GM12801 (cell line): ENCODE data around the gene PLXNA3.

Experiments used
- TF ChIP-seq, protein P1 (sequence below): IDR thresholded peaks from one replicate; pipeline ENCODE4 v1.5.1; 2011; ENCODE audit warnings: control low read depth; ENCODE audit not compliant: insufficient read length; ENCODE audit errors: extremely low read depth

The PLXNA3 gene

DNA sequence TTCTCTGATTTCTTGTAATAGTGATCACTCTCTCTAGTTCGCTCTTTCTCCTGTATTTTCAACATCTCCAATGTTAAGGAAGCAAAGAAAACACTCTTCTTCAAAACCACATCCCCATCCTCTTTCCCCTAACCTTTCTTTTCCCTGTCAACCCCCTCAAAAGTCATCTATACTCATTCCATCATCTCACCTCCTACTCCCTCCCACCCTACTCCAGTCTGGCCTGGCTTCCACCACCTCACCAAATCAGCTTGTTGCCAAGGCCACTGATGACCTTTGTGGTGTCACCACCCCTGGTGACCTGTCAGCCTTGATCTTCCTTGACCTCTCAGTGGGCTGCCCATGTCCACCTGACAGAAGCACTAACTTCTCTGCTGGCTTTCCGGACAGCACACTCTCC lies 55.6 kb downstream of the PLXNA3 start:
- TF ChIP-seq, protein P1, sequence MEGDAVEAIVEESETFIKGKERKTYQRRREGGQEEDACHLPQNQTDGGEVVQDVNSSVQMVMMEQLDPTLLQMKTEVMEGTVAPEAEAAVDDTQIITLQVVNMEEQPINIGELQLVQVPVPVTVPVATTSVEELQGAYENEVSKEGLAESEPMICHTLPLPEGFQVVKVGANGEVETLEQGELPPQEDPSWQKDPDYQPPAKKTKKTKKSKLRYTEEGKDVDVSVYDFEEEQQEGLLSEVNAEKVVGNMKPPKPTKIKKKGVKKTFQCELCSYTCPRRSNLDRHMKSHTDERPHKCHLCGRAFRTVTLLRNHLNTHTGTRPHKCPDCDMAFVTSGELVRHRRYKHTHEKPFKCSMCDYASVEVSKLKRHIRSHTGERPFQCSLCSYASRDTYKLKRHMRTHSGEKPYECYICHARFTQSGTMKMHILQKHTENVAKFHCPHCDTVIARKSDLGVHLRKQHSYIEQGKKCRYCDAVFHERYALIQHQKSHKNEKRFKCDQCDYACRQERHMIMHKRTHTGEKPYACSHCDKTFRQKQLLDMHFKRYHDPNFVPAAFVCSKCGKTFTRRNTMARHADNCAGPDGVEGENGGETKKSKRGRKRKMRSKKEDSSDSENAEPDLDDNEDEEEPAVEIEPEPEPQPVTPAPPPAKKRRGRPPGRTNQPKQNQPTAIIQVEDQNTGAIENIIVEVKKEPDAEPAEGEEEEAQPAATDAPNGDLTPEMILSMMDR = no peak

GRCh38 chrX:154515090-154515965 lies 57.2 kb downstream of the PLXNA3 start:
- TF ChIP-seq, protein P1 = no peak

- TF ChIP-seq, protein P1 = no peak
Measured at GRCh38 chrX:154515966-154516655, 58.0 kb downstream of the PLXNA3 start, which contains the start of gene FAM3A. Gene FAM3A (minus strand): TSS chrX:154516232. CDS start chrX:154515772, 460 bp downstream.

DNA sequence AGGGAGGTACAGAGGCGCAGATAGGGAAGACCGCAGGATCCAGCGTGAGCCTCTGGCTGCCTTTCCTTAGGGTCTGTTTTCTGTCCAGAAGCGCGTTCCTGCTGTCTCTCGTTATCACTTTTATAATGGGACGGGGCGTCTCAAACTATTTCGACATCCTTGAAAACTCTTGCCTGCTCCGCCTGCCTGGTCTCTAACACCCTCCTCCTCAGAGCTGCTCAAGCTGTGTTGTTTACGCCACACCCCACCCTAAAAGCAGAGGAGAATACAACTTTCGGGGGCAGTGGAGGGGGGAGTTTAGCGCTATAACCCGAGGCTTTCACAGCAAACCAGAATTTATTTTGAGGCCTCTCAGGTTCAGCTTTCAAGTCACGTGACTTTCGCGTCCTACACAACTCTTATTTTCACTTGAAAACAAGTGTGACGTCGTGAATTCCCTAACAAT lies 58.6 kb downstream of the PLXNA3 start:
- TF ChIP-seq, protein P1 = no peak

DNA sequence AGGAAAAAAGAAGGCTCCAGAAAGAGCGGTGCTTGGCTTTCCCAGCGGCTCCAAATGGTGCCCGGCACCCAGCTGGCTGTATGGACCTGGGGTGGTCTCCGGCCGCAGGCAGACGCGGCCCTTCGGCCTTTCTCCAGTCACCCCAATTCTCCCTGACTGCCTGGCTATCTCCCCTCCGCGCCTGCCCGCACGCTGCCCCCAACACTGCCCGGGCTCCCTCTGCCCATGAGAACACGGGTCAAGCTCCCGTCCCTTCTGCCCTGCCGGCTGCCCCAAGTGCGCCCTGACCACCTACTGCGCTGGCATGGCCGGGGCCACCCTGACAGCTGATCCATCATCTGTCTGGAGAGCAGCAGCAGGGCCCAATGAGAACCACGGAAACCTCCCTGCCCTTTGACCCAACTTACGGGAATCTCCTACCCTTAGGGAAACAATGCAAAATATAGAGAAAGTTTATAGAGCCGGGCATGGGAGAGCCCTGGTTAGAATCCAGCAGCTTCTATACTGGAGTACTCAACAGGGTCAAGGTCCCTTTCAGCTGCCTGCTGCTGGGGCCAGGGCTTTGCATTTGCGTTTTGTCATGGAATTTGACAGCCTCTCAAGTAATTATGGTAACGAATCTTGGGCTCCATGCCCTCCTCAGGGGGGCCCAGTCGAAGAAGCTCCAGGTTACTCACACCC lies 59.2 kb downstream of the PLXNA3 start:
- TF ChIP-seq, protein P1 = no peak

DNA sequence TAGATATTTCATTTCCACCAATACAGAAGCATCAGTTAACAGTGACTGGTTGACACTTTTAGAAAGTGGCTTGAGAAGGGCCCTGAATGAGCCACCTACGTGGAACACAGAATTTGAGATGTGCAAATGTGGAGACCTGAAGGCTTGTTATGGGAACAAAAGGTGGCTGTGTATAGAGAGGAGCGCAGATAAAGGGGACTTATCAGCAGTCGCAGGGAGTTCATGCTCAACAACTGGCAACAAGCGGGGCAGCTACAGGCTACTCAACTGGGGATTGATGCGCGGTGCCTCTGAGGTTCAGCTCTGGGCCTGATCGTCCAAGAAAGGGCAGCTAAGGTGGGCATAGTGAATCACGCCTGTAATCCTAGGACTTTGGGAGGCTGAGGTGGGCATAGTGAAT lies 61.3 kb downstream of the PLXNA3 start:
- TF ChIP-seq, protein P1 = no peak
